ELR (cell line): Measurements from ENCODE around the gene PIGU.
"Not testable (repeated sequence)": the region's sequence is repeated elsewhere in the genome, so short reads cannot be mapped to it uniquely, and the experiment has no call there.

Source experiments
- DNase-seq: peaks from one replicate; pipeline ENCODE4 v3.0.0-alpha.2; 2015; ENCODE audit warnings: low read depth

PIGU gene

DNA sequence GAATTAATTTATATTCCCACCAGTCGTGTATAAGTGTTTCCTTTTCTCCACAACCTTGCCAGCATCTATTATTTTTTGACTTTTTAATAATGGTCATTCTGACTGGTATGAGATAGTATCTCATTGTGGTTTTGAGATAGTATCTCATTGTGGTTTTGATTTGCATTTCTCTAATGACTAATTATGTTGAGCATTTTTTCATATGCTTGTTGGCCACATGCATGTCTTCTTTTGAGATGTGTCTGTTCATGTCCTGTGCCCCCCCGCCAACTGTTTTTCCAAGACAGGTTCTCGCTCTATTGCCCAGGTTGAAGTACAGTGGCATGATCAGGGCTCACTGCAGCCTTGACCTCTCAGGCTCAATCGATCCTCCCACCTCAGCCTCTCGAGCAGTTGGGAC, 15.1 kb downstream of the PIGU start:
- DNase-seq = peak; percentile 81

DNA sequence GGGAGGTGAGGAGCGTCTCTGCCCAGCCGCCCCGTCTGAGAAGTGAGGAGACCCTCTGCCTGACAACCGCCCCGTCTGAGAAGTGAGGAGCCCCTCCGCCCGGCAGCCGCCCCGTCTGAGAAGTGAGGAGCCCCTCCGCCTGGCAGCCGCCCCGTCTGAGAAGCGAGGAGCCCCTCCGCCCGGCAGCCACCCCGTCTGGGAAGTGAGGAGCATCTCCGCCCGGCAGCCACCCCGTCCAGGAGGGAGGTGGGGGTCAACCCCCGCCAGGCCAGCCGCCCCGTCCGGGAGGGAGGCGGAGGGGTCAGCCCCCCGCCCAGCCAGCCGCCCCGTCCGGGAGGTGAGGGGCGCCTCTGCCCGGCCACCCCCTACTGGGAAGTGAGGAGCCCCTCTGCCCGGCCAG, 18.2 kb downstream of the PIGU start:
- not testable (repeated sequence) for DNase-seq

DNA sequence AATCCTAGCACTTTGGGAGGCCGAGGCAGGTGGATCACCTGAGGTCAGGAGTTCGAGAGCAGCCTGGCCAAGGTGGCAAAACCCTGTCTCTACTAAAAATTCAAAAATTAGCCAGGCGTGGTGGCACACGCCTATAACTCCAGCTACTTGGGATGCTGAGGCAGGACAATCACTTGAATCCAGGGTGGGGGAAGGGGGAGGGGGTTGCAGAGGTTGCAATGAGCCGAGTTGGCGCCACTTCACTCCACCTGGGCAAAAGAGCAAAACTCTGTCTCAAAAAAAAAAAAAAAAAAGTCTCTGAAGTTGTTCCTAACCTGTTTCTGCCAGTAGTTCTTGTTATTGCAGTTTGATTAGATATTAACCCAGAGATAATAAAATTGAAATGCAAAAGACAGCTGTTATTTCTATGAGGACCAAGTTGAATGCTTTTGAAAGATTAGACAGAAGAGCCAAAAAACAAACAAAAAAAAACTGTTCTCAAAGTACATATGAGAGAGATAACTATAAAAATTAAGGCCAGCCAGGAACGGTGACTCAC, 22.6 kb downstream of the PIGU start:
- DNase-seq = no peak

DNA sequence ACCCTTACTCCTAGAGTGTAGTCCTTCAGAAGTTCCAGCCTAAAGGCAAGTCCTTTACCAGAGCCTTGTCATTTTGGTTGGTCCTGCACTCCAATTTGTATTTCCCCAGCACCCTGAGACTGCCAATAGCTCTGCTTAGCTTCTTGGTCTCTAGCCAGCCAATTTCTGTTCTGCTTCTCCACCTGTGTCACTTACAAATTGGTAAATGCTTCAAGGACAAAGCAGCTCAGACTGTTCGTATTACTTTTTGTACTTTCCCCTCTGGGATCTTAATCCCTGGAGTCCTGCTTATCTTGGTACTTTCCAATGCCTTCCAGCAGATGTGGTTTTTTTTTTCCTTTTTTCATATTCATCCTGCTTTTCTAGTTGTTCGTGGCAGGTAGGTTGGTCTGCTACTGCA, 25.7 kb downstream of the PIGU start:
- DNase-seq = no peak

DNA sequence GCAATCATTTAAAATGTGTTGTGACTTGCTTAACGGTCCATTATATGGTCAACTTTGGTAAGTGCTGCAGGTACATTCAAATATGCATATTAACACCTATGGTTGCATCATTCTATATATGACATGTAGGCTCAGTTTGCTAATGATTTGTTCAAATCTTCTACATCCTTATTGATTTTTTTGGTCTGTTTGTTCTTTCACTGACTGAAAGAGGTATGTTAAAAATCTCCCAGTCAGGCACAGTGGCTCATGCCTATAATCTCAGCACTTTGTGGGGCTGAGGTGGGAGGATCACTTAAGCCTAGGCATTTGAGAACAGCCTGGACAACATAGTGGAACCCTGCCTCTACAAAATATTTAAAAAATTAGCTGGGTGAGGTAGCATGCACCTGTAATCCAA, 29.2 kb downstream of the PIGU start:
- no peak for DNase-seq

DNA sequence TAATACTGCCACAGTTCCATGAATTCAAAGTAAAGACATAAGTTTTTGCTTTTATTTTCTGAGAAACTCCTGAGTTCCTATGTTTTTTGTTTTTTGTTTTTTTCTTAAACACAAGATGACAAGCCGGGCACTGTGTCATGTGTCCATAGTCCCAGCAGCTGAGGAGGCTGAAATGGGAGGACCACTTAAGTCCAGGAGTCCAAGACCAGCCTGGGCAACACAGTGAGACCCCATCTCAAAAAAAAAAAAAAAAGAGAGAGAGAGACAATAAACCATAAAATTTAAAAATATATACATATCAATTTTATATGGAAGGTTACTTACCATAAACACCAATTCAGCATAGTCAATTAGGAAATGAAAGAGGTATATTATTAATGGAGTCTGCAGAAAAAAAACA, 31.9 kb downstream of the PIGU start:
- no peak for DNase-seq

DNA sequence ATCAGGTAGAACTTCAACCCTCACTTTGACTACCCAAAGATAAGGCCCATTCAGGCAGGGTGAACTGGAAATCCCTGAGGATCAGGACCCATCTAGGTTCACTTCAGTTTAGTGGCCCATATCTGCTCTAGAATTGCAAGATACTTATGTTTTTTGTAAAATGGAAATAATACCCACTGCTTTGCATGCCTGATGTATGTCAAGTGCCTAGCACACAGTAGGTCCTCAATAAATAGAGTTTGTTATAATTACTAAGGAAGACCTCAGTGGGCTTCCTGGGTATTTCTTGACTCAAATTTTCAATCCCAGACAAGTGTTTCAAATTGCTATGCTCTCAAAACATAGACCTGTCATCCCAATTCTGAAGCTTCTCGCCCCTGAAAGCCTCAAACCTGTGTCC, 32.5 kb downstream of the PIGU start:
- DNase-seq = no peak

DNA sequence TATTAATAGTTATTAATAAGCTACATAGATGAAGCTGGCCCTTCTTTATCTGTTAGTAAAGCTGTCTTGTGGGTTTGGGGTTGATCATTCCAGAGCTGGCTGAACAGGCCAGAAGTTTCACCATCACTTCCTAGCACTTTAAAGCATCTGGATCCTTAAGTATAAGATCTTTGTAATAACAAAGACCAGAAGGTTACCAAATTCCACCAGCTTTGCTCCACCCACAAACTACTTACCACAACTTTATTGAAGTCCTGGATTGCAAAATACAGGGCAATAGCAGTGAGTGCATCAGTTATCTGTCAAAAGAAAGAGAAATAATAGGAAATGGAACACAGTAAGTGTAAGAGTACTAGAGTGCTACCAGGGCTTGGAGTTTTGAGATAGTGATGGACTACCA, 33.0 kb downstream of the PIGU start:
- no peak for DNase-seq

DNA sequence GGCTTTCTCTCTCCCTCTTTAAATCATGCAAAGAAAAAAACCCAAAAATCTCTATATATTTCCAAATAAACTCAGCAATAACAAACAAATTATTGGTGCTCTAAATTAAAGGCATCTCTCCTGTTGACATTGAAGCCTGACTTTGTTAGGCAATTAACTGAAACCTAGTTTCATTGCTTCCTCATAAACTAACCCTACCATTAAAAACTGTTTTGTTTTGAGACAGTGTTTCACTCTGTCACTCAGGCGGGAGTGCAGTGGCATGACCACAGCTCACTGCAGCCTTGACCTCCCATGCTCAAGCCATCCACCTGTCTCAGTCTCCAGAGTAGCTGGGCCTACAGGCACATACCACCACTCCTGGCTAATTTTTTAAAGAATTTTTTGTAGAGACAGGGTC, 34.9 kb downstream of the PIGU start:
- DNase-seq = no peak

DNA sequence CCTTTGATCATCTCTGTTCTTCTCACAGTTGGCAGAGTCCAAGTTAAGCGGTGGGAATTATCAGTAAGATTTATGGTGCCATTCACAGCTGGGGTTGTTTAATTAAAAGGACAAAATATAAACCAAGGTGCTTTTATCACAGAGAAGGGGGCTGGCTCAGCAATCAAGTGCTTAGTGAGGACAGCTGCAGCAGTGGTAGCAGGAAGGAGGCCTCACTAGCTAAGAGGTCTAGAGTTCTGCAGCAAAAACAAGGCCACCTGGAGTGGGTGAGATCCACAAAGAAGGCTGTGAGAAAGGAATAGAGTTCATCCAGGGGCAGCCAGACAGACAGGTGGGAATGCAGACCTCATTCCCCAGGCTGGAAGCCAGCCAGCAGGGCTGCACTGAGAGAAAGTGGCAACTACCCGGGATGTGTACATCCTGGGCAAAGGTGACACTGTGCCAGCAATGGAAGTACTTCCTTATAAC, 37.1 kb downstream of the PIGU start:
- no peak for DNase-seq

DNA sequence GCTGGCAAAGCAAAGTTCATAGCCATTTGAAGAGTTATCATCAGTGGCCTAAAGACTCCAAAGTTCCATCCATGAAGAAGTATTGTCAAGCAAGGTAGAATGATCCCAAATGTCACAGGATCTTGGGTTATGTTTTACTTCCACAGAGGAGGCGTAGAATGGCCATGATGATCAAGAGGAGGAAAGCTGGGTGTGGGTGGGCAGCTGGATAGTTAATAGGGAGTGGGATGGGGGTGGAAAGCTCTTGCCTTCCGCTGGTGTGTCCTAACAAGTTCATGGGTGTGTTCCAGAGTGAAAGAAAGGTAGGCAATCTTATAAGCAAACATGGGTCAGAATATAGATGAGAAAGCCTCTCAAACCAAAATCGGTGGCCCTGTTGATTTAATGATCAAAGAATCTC, 38.4 kb downstream of the PIGU start:
- no peak for DNase-seq

DNA sequence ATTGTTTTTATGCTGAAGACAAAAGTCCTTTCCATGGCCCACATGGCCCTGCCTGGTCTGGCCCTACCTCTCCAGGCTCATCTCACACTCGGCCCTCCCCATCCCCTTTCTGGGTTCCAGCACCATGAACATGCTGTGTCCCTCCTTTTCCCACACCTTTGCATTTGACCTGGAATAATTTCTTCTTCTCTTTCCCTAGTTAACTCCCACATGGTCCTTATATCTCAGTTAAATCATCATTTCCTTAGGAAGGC, 38.9 kb downstream of the PIGU start:
- DNase-seq = no peak

DNA sequence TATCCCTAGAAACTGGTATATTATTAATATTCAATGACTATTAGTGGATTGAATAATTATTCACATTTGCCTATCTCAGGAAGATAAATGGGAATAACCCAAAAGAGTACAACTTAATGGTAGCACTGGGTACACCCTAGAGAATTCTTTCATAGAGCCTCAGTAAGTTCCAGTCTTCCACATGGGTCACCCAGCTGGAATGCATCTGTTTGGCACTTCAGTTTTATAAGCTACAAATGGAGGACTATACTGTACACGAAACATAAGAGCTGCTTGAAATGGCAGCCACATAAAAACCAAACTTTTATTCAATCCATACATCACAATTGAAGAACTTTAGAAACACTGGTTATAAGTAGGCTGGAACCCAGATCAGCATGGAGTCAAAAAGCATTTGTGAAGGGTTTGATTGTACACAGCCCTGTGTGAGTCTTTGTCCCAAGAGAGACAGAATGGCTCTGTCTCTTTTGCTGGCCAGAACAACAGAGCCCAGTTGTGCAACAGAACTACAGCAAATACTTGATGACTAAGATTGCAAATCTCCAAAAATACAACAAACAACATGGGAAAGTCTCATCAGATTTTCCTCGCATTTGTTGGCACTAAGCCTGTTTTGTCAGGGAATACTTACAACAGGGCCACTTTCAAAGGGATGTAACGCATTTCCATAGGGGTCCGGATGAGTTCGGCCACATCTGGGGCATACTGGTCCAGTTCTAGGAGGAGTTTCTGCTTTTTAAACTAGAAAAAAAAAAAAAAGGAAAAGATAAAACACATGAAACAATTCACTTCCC, 39.5 kb downstream of the PIGU start:
- DNase-seq = peak; percentile 74

DNA sequence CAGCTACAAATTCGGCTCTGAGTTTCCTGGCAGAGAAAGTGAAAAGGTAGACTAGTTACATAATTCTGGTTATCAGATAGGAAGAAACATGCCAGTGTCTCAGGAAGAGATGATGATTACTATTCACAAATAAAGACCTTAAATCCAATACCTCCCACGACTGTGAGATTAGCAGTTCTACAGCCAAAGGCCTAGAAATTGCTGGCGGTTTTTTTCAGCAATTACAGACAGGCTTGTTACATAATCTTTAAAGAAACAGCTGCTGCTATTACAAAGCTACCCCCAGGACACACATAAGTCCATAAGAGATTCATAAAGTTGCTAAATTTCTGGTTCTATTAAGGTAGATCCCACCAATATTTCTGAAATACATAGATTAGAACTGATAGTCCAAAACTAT, 40.2 kb downstream of the PIGU start:
- no peak for DNase-seq

DNA sequence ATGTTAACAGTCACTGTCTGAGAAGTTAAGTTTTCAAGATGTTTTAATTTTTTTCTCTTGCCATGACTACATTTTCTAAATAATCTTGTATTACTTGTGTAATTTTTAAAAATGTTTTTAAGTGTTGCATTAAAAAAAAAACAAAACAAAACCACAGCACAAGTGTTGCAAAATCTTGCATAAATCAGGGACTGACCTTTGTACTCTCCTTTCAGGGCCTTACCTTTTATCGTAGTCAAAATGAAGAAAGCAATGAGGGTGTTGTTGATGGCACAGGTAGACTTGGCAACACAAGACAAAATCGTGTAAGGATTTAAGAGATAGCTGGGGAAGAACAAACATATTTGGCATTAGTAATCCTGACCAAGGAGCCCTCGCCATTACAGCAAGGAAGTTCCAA, 42.5 kb downstream of the PIGU start:
- no peak for DNase-seq

DNA sequence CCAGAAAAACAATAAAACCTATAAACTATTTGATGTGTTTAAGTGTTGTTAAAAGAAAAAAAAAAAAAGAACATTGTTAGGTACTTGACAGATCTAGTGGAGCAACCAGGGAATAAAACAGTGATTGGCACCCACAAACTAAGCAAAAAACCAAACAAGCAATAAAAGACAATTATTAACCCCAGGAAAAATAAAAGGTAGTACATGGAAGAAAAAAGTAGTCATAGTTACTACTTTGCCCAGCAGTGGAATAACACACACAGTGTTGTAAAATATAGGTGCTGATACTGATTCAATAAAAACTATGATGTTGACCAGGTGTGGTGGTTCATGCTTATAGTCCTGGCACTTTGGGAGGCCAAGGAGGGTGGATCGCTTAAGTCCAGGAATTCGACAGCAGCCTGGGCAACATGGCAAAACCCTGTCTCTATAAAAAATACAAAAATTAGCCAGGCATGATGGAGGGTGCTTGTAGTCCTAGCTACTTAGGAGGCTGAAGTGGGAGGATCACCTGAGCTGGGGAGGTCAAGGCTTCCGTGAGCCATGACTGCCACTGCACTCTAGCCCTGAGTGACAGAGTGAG, 43.9 kb downstream of the PIGU start:
- no peak for DNase-seq

DNA sequence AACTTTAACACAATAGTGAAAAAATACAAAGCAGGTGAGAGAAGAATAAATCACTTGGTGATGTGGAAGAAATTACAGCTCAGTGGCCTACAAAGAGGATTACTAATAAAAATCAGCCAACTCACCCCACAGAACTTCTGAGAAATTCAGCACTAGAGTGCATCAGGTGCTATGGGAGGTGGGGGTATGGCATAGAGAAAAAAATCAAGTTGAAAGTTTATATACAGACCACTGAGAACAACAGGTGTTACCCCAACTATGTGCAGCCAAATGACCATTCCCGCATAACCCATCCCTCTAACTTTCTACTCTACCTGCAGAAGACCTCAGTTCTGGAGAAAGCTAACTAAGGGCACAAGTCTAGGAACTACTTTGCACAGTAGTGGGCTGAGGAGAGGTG, 47.0 kb downstream of the PIGU start:
- DNase-seq = no peak

DNA sequence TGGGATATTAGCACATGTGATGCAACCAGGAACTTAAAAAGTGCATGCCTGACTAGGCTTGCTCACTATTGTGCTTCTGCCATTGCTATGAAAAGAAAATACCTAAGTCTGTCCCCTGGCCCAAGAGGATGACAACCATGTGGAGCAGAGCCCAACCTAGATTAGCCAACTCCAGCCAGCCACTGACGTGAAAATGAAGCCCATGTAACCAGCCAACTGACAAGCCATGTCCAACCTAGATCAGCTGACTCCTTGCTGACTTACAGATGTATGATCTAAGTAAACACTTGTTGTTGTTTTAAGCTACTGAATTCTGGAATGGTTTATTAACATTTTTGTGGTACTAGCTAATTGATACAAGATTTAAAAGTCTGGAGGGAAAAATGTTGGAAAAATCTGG, 47.5 kb downstream of the PIGU start:
- no peak for DNase-seq

DNA sequence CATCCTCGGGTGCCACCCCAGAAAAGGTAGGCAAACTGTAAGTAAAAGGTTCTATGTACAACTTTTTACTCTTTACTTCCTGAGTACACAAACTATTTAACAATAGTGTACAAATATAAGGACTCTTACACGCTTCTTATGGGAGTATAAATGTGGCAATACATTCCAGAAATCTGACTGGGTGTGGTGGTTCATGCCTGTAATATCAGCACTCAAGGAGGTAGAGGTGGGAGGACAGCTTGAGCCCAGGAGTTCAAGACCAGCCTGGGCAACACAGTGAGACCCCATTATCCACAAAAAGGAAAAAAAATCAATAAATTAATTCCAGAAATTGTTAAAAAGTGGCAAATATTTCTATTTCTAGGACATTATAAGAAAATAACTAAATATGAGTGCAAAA, 48.9 kb downstream of the PIGU start:
- no peak for DNase-seq

DNA sequence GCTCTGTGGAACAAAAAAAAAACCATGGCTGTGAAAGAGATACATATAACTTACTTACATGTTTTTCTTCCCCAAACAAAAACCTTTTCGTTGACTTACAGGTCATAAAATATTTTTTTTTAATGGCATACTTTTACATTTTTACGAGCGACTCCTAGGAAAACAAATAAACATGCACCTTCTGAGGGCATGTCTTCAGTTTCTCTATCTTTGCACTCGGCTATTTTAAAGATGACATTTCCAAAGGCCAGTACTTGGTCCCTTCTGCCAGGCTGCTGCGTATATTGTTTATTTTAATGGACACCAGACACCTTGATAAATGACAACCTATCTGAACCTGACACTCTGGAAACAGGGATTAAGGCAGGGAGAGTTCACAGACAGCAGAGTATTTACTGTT, 49.4 kb downstream of the PIGU start:
- no peak for DNase-seq

DNA sequence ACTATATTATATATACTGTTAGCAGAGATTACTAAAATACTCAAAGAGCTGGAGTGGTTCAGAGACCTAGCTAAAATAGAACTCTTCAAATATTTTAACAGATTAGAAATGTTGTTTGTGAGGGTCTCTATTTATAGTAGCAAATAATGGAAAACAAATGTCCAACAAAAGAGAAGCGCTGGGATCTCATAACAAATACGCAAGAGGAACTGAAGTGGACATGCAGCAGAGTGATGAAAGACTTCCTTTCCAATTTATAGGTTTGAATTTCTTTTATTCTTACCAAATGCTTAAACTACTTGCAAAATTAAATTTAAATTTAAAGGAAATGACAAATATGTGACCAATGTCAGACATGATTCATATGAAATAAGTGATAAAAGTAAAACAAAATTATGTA, 49.9 kb downstream of the PIGU start:
- DNase-seq = no peak

DNA sequence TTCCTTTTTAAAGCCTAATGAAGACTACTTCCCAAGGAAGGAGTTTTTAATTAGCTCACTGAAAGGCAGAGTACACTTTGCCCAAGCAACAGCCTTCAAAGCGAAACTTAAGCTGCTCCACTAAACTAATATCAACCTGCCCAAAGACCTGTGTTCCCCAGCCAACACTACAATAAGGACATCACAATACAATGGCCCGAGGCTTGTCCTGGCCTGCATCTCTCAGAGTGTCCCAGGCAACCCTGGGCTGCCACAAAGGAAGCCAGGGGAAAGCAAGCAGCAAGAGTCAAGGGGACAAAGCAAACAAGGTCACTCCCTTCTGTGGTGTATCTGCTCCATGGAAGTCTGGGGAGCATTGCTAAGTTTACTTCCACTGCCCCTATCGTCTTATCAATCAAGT, 52.3 kb downstream of the PIGU start:
- no peak for DNase-seq

DNA sequence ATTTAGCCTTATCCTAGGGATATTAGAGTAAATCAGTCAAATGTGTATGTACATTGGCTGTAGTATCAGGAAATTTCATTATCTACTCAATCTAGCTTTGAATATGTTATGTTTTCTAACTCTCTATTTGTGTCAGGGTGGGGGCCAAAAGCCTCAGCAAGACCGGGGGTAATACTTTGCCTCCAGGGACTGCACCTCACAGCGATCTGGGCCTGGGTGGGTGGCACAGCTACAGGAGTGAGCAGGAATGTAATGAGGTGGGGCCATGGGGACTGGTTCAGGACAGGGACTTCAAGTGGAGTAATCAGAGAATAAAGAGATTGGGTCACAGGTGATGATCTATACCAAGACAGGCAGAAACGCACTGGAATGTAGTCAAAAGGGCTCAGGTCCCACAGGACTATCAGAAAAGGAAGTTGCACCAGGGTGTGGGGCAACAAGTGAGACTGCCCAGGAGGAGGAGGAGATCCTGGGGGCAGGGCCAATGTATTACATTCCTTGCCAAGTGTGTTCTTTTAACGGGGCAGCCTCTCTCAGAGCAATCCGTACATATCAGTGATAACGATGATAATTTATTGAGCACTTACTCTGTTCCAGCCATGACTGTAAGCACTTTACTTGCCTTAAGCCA, 54.0 kb downstream of the PIGU start:
- no peak for DNase-seq
